Fibroblast of skin of back (primary cell): ENCODE measurements around the gene STC2.
A peak's percentile ranks its signal among the peaks of the same experiment; 100 is the strongest.

Source experiments
- DNase-seq: peaks from one replicate; pipeline ENCODE4 v3.0.0-alpha.2; 2013

STC2 gene

GRCh38 chr5:173312821-173313220 lies 15.4 kb downstream of the STC2 start:
- DNase-seq: no peak

GRCh38 chr5:173311818-173312585 lies 16.2 kb downstream of the STC2 start:
- peak; percentile 6 for DNase-seq

- DNase-seq: peak; percentile 72
Measured at GRCh38 chr5:173310861-173311785, 17.1 kb downstream of the STC2 start.

- DNase-seq: no peak
Measured at GRCh38 chr5:173310218-173310769, 17.9 kb downstream of the STC2 start.

- no peak for DNase-seq
Measured at GRCh38 chr5:173309731-173310130, 18.5 kb downstream of the STC2 start.

GRCh38 chr5:173308226-173308625 lies 20.0 kb downstream of the STC2 start:
- no peak for DNase-seq

- DNase-seq: no peak
Measured at GRCh38 chr5:173307695-173308094, 20.5 kb downstream of the STC2 start.

- DNase-seq: no peak
Measured at GRCh38 chr5:173306695-173307094, 21.5 kb downstream of the STC2 start.

- no peak for DNase-seq
Measured at GRCh38 chr5:173304591-173304988, 23.6 kb downstream of the STC2 start.

GRCh38 chr5:173303878-173304590 lies 24.2 kb downstream of the STC2 start:
- peak; percentile 55 for DNase-seq

- DNase-seq: peak; percentile 83
Measured at GRCh38 chr5:173302546-173303155, 25.6 kb downstream of the STC2 start.

- no peak for DNase-seq
Measured at GRCh38 chr5:173301695-173302545, 26.3 kb downstream of the STC2 start.

- DNase-seq: no peak
Measured at GRCh38 chr5:173300389-173301047, 27.7 kb downstream of the STC2 start.

- no peak for DNase-seq
Measured at GRCh38 chr5:173299820-173300219, 28.4 kb downstream of the STC2 start.

GRCh38 chr5:173298213-173298926 lies 29.8 kb downstream of the STC2 start:
- DNase-seq: no peak

GRCh38 chr5:173297813-173298212 lies 30.4 kb downstream of the STC2 start:
- DNase-seq: no peak

GRCh38 chr5:173296737-173297676 lies 31.2 kb downstream of the STC2 start:
- DNase-seq: no peak

GRCh38 chr5:173295796-173296195 lies 32.4 kb downstream of the STC2 start:
- no peak for DNase-seq
